Measurements from ENCODE around the gene SOS1. TPM values are rescaled to one million over a fixed set of nuclear protein-coding genes. Genes with fewer than 3 reads are reported as not detected.

Gene SOS1
- total RNA-seq, 2 donors from 2014 or later, result 15.3 to 21.3 TPM

GRCh38 chr2:38988716-38989115 lies 132.1 kb downstream of the SOS1 start:
- Histone ChIP-seq H3K4me3 (no peak overlapping the region), H3K27ac (no peak overlapping the region), H3K27me3 (no peaks in the 10 kb centered on the region), H3K4me1 (no peaks in the 10 kb centered on the region), H3K36me3 (peaks cover 21% of the 10 kb centered on the region), H3K9me3 (no peaks in the 10 kb centered on the region)
- no peak for TF ChIP-seq CTCF (IDR thresholded peaks at IDR 0.05)
- no peak for DNase-seq (ENCODE audit: low spot score)

GRCh38 chr2:38982498-38982897 lies 138.4 kb downstream of the SOS1 start:
- Histone ChIP-seq H3K27me3 (no peaks in the 10 kb centered on the region), H3K27ac (no peak overlapping the region), H3K4me1 (no peaks in the 10 kb centered on the region), H3K9me3 (no peaks in the 10 kb centered on the region), H3K4me3 (no peak overlapping the region), H3K36me3 (peaks cover 21% of the 10 kb centered on the region)
- DNase-seq (ENCODE audit: low spot score), result no peak
- TF ChIP-seq CTCF (IDR thresholded peaks at IDR 0.05), result no peak

GRCh38 chr2:38981670-38982357 lies 139.0 kb downstream of the SOS1 start:
- Histone ChIP-seq H3K9me3 (no peaks in the 10 kb centered on the region), H3K27me3 (no peaks in the 10 kb centered on the region), H3K36me3 (peaks cover 15% of the 10 kb centered on the region), H3K4me3 (no peak overlapping the region), H3K4me1 (no peaks in the 10 kb centered on the region), H3K27ac (no peak overlapping the region)
- DNase-seq (ENCODE audit: low spot score), result no peak
- no peak for TF ChIP-seq CTCF (IDR thresholded peaks at IDR 0.05)

GRCh38 chr2:38981003-38981669 lies 139.7 kb downstream of the SOS1 start:
- no peak for DNase-seq (ENCODE audit: low spot score)
- TF ChIP-seq CTCF (IDR thresholded peaks at IDR 0.05), result no peak
- Histone ChIP-seq H3K9me3 (no peaks in the 10 kb centered on the region), H3K27me3 (no peaks in the 10 kb centered on the region), H3K27ac (no peak overlapping the region), H3K36me3 (peaks cover 9% of the 10 kb centered on the region), H3K4me1 (no peaks in the 10 kb centered on the region), H3K4me3 (no peak overlapping the region)

- no peak overlapping the region for H3K27ac ChIP-seq
- no peaks in the 10 kb centered on the region for H3K36me3 ChIP-seq
- no peaks in the 10 kb centered on the region for H3K4me1 ChIP-seq
- TF ChIP-seq CTCF (IDR thresholded peaks at IDR 0.05), result no peak
- no peaks in the 10 kb centered on the region for H3K27me3 ChIP-seq
- no peak for DNase-seq (ENCODE audit: low spot score)
- H3K9me3 ChIP-seq, result no peaks in the 10 kb centered on the region
- no peak overlapping the region for H3K4me3 ChIP-seq
These were observed 141.9 kb downstream of the SOS1 start for GRCh38 chr2:38978908-38979307.
